ENCODE data around the gene PIEZO1. TPM values are rescaled to one million over a fixed set of nuclear protein-coding genes. Genes with fewer than 3 reads are reported as not detected.

Gene PIEZO1
- total and polyA plus RNA-seq, 10 of the 15 experiments (the other 5 are each of a cell fraction or from before 2014, with no cell fraction given), result 1.3 to 169 (median 33.4) TPM

- Histone ChIP-seq H3K9ac (ENCODE audit: control insufficient read depth, insufficient read depth, low read length) (no peak overlapping the region), H2AFZ (ENCODE audit: control insufficient read depth, low read depth, low read length) (no peak overlapping the region), H3K27me3 (replicated peaks in 1 of 2; ENCODE audit: control insufficient read depth in 2 of 2, insufficient read depth in 2 of 2, low read length in 1 of 2) (no peaks in the 10 kb centered on the region), H4K20me1 (ENCODE audit: control insufficient read depth, insufficient read depth) (no peaks in the 10 kb centered on the region), H3K27ac (ENCODE audit: control insufficient read depth, insufficient read depth) (no peak overlapping the region), H3K9me3 (replicated peaks; ENCODE audit: control insufficient read depth, insufficient read depth, low read length) (no peaks in the 10 kb centered on the region), H3K4me1 (ENCODE audit: control insufficient read depth, insufficient read depth, low read length) (no peaks in the 10 kb centered on the region), H3K79me2 (ENCODE audit: control insufficient read depth, insufficient read depth, low read length) (no peaks in the 10 kb centered on the region), H3K36me3 (ENCODE audit: control insufficient read depth in 2 of 2, insufficient read depth in 2 of 2, low read length in 1 of 2) (peaks cover 5 to 58% of the 10 kb centered on the region in 2 experiments), H3K4me3 (no peak overlapping the region), H3K4me2 (ENCODE audit: control insufficient read depth, insufficient read depth) (no peak overlapping the region)
- TF ChIP-seq ZBTB4 (CRISPR knock-in tag; IDR thresholded peaks at IDR 0.05), result no peak
- no peak for TF ChIP-seq NR2C2 (IDR thresholded peaks at IDR 0.05; ENCODE audit: borderline replicate concordance, control insufficient read depth, insufficient read length, low read depth)
- no peak for TF ChIP-seq ATF3 (IDR thresholded peaks at IDR 0.05; ENCODE audit: borderline replicate concordance, extremely low read depth, low read depth, low read length)
- no peak for TF ChIP-seq EP300 (IDR thresholded peaks at IDR 0.05; ENCODE audit: borderline replicate concordance in 1 of 2, control insufficient read depth in 1 of 2, low read depth in 2 of 2, low read length in 2 of 2)
- ChIA-PET CTCF (no interaction called here), RAD21 (ENCODE audit: unreplicated experiment) (no interaction called here), SMC1A (ENCODE audit: uncharacterized antibody, unreplicated experiment) (no interaction called here), POLR2A (no interaction called here)
- ATAC-seq (no peak), DNase-seq (ENCODE audit: low read depth, low spot score) (no peak), FAIRE-seq (no peak)
- WGBS (ENCODE audit: insufficient coverage, insufficient replicate concordance, low lambda C conversion rate, missing lambda C conversion rate), result 96% methylated on average over 50 of the region's 61 CpGs
- in situ Hi-C loops (cut with MboI), result no loop called here
- intact Hi-C loops (cut with micrococcal nuclease; ENCODE audit: unreplicated experiment), result no loop called here
- no TSS peak for BruUV-seq (replicated peaks)
Observed at GRCh38 chr16:88721815-88722755, 62.9 kb downstream of the PIEZO1 start.

All from GM12878 (cell line).